ACC112 (cell line): ENCODE data around the gene CHCHD1.
"Not testable (repeated sequence)": the region's sequence is repeated elsewhere in the genome, so short reads cannot be mapped to it uniquely, and the experiment has no call there.

Experiments
- H2AFZ ChIP-seq: fragments of 200-600 bp; sonication (generic); one replicate; pipeline ENCODE4 v1.6.0; 2017; ENCODE audit warnings: antibody characterized with exemption, low read length; ENCODE audit not compliant: unreplicated experiment
- H3K27ac ChIP-seq: fragments of 200-600 bp; sonication (generic); 2 replicates; pipeline ENCODE4 v1.5.1; 2014; ENCODE audit warnings: low read depth, mild to moderate bottlenecking, antibody characterized with exemption, low read length, moderate library complexity
- H3K27me3 ChIP-seq: fragments of 200-600 bp; sonication (generic); 2 replicates; pipeline ENCODE4 v1.6.1; 2014; ENCODE audit warnings: mild to moderate bottlenecking, antibody characterized with exemption, low read length, moderate library complexity, mixed read lengths; ENCODE audit not compliant: insufficient read depth
- H3K36me3 ChIP-seq: fragments of 200-600 bp; sonication (generic); 2 replicates; pipeline ENCODE4 v1.6.1; 2016; ENCODE audit warnings: mild to moderate bottlenecking, antibody characterized with exemption, low read length, moderate library complexity, mixed read lengths; ENCODE audit not compliant: insufficient read depth
- H3K4me1 ChIP-seq: fragments of 200-600 bp; sonication (generic); one replicate; pipeline ENCODE4 v1.6.1; 2016; ENCODE audit warnings: low read length, mixed read lengths; ENCODE audit not compliant: insufficient read depth, unreplicated experiment, control insufficient read depth
- H3K4me3 ChIP-seq: fragments of 200-600 bp; sonication (generic); 2 replicates; pipeline ENCODE4 v1.5.1; 2014; ENCODE audit warnings: mild to moderate bottlenecking, low read depth, low read length
- H3K79me2 ChIP-seq: fragments of 200-600 bp; sonication (generic); one replicate; pipeline ENCODE4 v1.6.0; 2016; ENCODE audit warnings: low read length; ENCODE audit not compliant: control insufficient read depth, unreplicated experiment, insufficient read depth

Gene CHCHD1

DNA sequence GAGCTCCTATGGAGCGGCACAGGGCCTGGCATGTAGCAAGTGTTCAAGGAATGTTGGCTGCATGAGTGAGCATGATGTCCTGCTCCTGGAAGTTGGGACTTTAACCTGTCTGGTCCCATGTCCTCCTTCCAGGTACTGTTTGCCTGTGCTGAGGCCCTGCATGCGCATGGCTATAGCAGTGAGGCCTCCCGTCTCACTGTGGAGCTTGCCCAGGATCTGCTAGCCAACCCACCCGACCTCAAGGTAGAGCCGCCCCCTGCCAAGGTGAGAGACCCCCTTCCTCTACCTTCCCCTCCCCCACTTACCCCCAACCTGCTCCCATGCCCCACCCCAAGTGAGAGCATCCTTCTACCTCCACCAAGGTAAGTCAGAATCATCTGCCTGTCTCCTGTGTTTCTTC, 11.6 kb downstream of the CHCHD1 start:
- H3K4me1 ChIP-seq: no peaks in the 10 kb centered on the region
- no peaks in the 10 kb centered on the region for H3K27me3 ChIP-seq
- no peak overlapping the region for H3K27ac ChIP-seq
- H3K4me3 ChIP-seq: no peak overlapping the region
- H2AFZ ChIP-seq: no peak overlapping the region
- peaks cover 10% of the 10 kb centered on the region for H3K79me2 ChIP-seq
- peaks cover 39% of the 10 kb centered on the region for H3K36me3 ChIP-seq

DNA sequence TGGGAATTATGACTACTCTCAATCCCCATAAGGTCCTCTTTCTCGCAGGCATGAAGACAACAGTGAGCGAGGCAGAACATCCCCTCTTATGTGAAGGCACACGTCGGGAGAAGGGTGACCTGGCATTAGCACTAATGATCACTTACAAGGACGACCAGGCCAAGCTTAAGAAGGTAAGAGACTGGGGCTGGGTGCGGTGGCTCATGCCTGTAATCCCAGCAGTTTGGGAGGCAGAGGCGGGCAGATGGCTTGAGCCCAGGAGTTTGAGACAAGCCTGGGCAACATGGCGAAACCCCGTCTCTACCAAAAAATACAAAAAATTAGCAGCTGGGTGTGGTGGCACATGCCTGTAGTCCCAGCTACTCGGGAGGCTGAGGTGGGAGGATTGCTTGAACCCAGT, 13.6 kb downstream of the CHCHD1 start:
- peaks cover 26% of the 10 kb centered on the region for H3K36me3 ChIP-seq
- H3K27me3 ChIP-seq, H3K27ac ChIP-seq, H3K4me3 ChIP-seq, H3K4me1 ChIP-seq, H2AFZ ChIP-seq, H3K79me2 ChIP-seq: not testable (repeated sequence)

DNA sequence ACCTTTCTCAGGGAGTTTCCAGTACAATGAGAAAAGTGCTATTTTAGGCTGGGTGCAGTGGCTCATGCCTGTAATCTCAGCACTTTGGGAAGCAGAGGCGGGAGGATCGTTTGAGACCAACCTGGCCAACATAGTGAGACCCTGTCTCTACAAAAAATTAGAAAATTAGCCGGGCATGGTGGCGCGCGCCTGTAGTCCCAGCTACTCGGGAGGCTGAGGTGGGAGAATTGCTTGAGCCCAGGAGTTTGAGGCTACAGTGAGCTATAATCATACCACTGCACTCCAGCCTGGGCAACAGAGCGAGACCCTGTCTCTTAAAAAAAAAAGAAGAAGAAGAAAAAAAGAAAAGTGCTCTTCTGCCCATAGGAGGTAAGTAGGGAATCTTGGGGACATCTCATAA, 14.2 kb downstream of the CHCHD1 start:
- H3K4me3 ChIP-seq, H3K79me2 ChIP-seq, H3K4me1 ChIP-seq, H3K27ac ChIP-seq, H3K27me3 ChIP-seq, H2AFZ ChIP-seq: not testable (repeated sequence)
- H3K36me3 ChIP-seq: peaks cover 23% of the 10 kb centered on the region

DNA sequence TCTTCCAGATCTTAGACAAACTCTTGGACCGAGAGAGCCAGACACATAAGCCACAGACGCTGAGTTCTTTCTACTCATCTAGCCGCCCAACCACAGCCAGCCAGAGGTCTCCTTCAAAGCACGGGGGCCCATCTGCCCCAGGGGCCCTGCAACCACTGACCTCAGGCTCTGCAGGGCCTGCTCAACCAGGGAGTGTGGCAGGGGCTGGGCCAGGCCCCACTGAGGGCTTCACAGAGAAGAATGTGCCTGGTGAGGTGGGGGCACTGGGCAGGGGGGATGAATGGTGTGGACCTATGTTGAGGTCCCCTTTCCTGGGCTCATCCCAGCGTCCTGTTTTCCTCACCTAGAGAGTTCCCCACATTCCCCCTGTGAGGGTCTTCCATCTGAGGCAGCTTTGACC, 14.9 kb downstream of the CHCHD1 start:
- Histone ChIP-seq H3K36me3 (peaks cover 20% of the 10 kb centered on the region), H3K79me2 (no peaks in the 10 kb centered on the region), H3K4me1 (no peaks in the 10 kb centered on the region), H3K27me3 (no peaks in the 10 kb centered on the region), H3K27ac (no peak overlapping the region), H2AFZ (no peak overlapping the region), H3K4me3 (no peak overlapping the region)

GRCh38 chr10:73797324-73798025, 15.6 kb downstream of the CHCHD1 start:
- Histone ChIP-seq H3K27ac (no peak overlapping the region), H3K79me2 (no peaks in the 10 kb centered on the region), H3K36me3 (peaks cover 26% of the 10 kb centered on the region)

DNA sequence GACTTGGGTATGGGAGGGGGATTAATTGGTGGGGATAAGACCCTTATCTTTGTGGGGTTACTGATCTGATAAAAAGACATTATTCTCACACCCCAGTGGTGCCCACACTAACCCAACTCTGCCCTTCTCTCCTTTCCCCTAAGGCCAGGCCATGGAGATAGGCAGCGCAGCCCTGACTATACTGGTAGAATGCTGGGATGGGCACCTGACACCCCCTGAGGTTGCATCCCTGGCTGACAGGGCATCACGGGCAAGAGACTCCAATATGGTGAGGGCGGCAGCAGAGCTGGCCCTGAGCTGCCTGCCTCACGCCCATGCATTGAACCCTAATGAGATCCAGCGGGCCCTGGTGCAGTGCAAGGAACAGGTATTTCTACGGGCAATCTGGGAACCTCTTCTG, 16.2 kb downstream of the CHCHD1 start:
- H2AFZ ChIP-seq: no peak overlapping the region
- no peaks in the 10 kb centered on the region for H3K4me1 ChIP-seq
- no peak overlapping the region for H3K4me3 ChIP-seq
- no peak overlapping the region for H3K27ac ChIP-seq
- H3K36me3 ChIP-seq: peaks cover 24% of the 10 kb centered on the region
- H3K27me3 ChIP-seq: no peaks in the 10 kb centered on the region
- H3K79me2 ChIP-seq: no peaks in the 10 kb centered on the region

More at GRCh38 chr10:73797324-73798025, 15.6 kb downstream of the CHCHD1 start:
- Histone ChIP-seq H3K4me1 (no peaks in the 10 kb centered on the region), H2AFZ (no peak overlapping the region), H3K27me3 (no peaks in the 10 kb centered on the region), H3K4me3 (no peak overlapping the region)

DNA sequence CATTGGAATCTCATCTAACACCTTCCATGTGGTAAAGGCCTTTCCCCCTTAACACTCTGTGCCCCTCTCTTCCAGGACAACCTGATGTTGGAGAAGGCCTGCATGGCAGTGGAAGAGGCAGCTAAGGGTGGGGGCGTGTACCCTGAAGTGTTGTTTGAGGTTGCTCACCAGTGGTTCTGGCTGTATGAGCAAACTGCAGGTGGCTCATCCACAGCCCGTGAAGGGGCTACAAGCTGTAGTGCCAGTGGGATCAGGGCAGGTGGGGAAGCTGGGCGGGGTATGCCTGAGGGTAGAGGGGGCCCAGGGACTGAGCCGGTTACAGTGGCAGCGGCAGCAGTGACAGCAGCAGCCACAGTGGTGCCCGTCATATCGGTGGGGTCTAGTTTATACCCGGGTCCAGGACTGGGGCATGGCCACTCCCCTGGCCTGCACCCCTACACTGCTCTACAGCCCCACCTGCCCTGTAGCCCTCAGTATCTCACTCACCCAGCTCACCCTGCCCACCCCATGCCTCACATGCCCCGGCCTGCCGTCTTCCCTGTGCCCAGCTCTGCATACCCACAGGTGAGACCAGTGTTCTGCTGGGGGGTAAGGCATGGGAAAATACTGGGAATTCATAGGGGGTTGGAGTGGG, 17.2 kb downstream of the CHCHD1 start:
- H3K4me3 ChIP-seq: no peak overlapping the region
- H3K4me1 ChIP-seq: no peaks in the 10 kb centered on the region
- peaks cover 22% of the 10 kb centered on the region for H3K36me3 ChIP-seq
- H2AFZ ChIP-seq: no peak overlapping the region
- no peaks in the 10 kb centered on the region for H3K79me2 ChIP-seq
- no peak overlapping the region for H3K27ac ChIP-seq
- H3K27me3 ChIP-seq: no peaks in the 10 kb centered on the region

DNA sequence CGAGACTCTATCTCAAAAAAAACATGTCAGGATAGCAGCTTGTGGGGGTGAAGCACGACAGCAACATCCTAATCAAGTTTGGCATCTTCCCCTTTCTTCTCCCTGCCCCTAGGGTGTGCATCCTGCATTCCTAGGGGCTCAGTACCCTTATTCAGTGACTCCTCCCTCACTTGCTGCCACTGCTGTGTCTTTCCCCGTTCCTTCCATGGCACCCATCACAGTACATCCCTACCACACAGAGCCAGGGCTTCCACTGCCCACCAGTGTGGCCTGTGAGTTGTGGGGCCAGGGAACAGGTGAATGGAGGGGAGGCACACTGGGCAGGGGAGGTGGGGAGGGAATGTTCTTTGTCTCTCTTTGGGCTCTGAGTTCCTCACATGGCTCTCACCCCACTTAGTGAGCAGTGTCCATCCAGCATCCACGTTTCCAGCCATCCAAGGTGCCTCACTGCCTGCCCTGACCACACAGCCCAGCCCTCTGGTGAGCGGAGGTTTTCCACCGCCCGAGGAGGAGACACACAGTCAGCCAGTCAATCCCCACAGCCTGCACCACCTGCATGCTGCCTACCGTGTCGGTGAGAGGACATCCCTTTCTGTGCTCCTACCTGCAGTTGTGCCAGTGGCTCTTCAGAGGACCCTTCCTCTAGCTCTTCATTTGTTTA, 18.2 kb downstream of the CHCHD1 start:
- H3K4me3 ChIP-seq: no peak overlapping the region
- H3K4me1 ChIP-seq: no peaks in the 10 kb centered on the region
- no peaks in the 10 kb centered on the region for H3K79me2 ChIP-seq
- H3K36me3 ChIP-seq: peaks cover 20% of the 10 kb centered on the region
- H3K27ac ChIP-seq: no peak overlapping the region
- H2AFZ ChIP-seq: no peak overlapping the region
- H3K27me3 ChIP-seq: no peaks in the 10 kb centered on the region

DNA sequence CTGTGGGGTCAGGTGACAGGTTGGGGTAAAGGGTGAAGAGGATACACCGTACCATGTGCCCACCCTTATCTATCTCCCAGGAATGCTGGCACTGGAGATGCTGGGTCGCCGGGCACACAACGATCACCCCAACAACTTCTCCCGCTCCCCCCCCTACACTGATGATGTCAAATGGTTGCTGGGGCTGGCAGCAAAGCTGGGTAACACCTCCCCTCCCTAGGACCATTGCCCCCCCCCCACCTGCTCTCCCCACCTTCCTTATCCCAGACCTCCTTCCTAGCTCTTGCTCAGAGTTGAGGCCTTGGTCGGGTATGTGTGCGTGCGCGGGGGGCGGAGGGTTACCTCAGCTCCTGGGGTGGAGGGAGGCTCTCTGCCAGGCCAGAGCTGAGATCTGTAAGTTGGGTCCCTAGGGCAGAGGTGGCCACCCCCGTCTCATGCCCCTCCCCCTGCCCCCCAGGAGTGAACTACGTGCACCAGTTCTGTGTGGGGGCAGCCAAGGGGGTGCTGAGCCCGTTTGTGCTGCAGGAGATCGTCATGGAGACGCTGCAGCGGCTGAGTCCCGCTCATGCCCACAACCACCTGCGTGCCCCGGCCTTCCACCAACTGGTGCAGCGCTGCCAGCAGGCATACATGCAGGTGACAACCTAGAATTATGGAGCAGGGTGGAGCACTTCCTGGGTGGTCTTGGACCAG, 18.9 kb downstream of the CHCHD1 start:
- no peaks in the 10 kb centered on the region for H3K27me3 ChIP-seq
- no peak overlapping the region for H3K27ac ChIP-seq
- peaks cover 18% of the 10 kb centered on the region; the same call in 1 of the 2 replicates for H3K36me3 ChIP-seq
- no peak overlapping the region for H2AFZ ChIP-seq
- no peak overlapping the region for H3K4me3 ChIP-seq
- no peaks in the 10 kb centered on the region for H3K4me1 ChIP-seq
- no peaks in the 10 kb centered on the region for H3K79me2 ChIP-seq

DNA sequence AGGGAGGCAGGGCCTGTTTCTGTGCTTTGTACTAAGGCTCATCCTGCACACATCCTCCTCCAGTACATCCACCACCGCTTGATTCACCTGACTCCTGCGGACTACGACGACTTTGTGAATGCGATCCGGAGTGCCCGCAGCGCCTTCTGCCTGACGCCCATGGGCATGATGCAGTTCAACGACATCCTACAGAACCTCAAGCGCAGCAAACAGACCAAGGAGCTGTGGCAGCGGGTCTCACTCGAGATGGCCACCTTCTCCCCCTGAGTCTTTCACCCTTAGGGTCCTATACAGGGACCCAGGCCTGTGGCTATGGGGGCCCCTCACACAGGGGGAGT, 19.4 kb downstream of the CHCHD1 start:
- no peaks in the 10 kb centered on the region for H3K27me3 ChIP-seq
- peaks cover 20% of the 10 kb centered on the region; the same call in 1 of the 2 replicates for H3K36me3 ChIP-seq
- H3K27ac ChIP-seq: no peak overlapping the region
- H3K4me3 ChIP-seq: no peak overlapping the region
- H3K79me2 ChIP-seq: no peaks in the 10 kb centered on the region
- H2AFZ ChIP-seq: no peak overlapping the region
- H3K4me1 ChIP-seq: no peaks in the 10 kb centered on the region
